Upper lobe of left lung (tissue), 4 donors: ENCODE data around the gene GPATCH4.

Experiments
- CTCF ChIP-seq, 6 experiments: fragments of 450-650 bp in 4 of 6; fragments of 200-600 bp in 2 of 6; sonication (generic) in 2 of 6; IDR thresholded peaks; one replicate each; pipeline ENCODE4 v1.5.1; 2016 to 2019; ENCODE audit warnings: antibody characterized with exemption in 6 of 6
- EP300 ChIP-seq, 4 donors: sonication (generic); formaldehyde crosslinking; IDR thresholded peaks; one replicate each; pipeline ENCODE4 v1.5.1; 2017; ENCODE audit warnings: antibody characterized with exemption in 4 of 4, control low read depth in 2 of 4
- POLR2A ChIP-seq, 4 donors: fragments of 450-650 bp; IDR thresholded peaks; one replicate each; pipeline ENCODE4 v1.5.1; 2016 to 2017; ENCODE audit warnings: antibody characterized with exemption in 4 of 4, mild to moderate bottlenecking in 2 of 4

DNA sequence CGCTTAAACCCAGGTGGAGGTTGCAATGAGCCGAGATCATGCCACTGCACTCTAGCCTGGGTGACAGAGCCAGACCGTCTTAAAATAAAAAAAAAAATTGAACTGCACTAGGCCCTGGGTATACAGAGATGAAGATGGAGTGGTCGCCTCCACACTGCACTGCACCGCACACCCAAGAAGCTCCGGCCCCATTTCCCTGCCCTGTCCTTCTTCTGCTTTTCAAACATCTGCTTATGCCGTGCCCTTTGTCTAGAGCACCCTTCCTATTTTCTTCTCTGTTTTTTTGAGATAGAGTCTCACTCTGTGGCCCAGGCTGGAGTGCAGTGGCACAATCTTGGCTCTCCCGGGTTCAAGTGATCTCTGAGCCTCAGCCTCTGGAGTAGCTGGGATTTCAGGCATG lies 46.3 kb downstream of the GPATCH4 start:
- TF ChIP-seq POLR2A (IDR thresholded peaks at IDR 0.05) = no peak
- TF ChIP-seq CTCF (IDR thresholded peaks at IDR 0.05) = no peak
- TF ChIP-seq EP300 (IDR thresholded peaks at IDR 0.05) = no peak
